Measurements from ENCODE around the gene HSPA1A. TPM values are rescaled to one million over a fixed set of nuclear protein-coding genes. Genes with fewer than 3 reads are reported as not detected.
A peak's percentile ranks its signal among the peaks of the same experiment; 100 is the strongest.

HSPA1A gene
- total RNA-seq, 4 donors from 2014 or later = 235 to 451 (median 370) TPM

- TF ChIP-seq POLR2AphosphoS5 (IDR thresholded peaks at IDR 0.05) = no peak
- no peak for TF ChIP-seq CTCF (IDR thresholded peaks at IDR 0.05)
- no peak for TF ChIP-seq POLR2A (IDR thresholded peaks at IDR 0.05; ENCODE audit: low read depth)
- TF ChIP-seq EP300 (IDR thresholded peaks at IDR 0.05) = no peak
- no peak for DNase-seq (ENCODE audit: extremely low spot score)
- H3K4me1 ChIP-seq = peaks cover 38 to 57% (median 53%) of the 10 kb centered on the region in 4 donors
These were observed 15.6 kb downstream of the HSPA1A start for GRCh38 chr6:31830886-31831335.

GRCh38 chr6:31831350-31832215, 16.2 kb downstream of the HSPA1A start:
- peaks cover 38 to 57% (median 53%) of the 10 kb centered on the region in 4 donors for H3K4me1 ChIP-seq
- DNase-seq (ENCODE audit: extremely low spot score) = no peak
- 76% methylated on average over 15 of the region's 15 CpGs for WGBS
- H3K9me3 ChIP-seq = no peaks in the 10 kb centered on the region
- peak overlapping the region; percentile 93 to 97 (median 95) for H3K27ac ChIP-seq (replicated peaks in 1 of 4)
- intact Hi-C loops (cut with DNase I) = loop anchor here (2.0 to 5.0 kb wide), 4 partner anchors 39 to 149 kb away; partner anchors contain the start of gene LY6G5C
- H3K27me3 ChIP-seq = no peaks in the 10 kb centered on the region
- H3K4me3 ChIP-seq = peak overlapping the region; percentile 62 to 79 (median 64)
- peaks cover 0 to 5% (median 0%) of the 10 kb centered on the region in 4 donors for H3K36me3 ChIP-seq
- TF ChIP-seq POLR2AphosphoS5 (IDR thresholded peaks at IDR 0.05) (peak in 1 of 2 donors; percentile 15), POLR2A (IDR thresholded peaks at IDR 0.05; ENCODE audit: low read depth) (no peak), EP300 (IDR thresholded peaks at IDR 0.05) (no peak), CTCF (IDR thresholded peaks at IDR 0.05) (no peak)

More at GRCh38 chr6:31830886-31831335, 15.6 kb downstream of the HSPA1A start:
- intact Hi-C loops (cut with DNase I) = loop anchor here (2.0 to 5.0 kb wide), 4 partner anchors 39 to 149 kb away; partner anchors contain the start of gene LY6G5C
- H3K9me3 ChIP-seq = no peaks in the 10 kb centered on the region
- H3K27me3 ChIP-seq = no peaks in the 10 kb centered on the region
- no peaks in the 10 kb centered on the region for H3K36me3 ChIP-seq
- 38% methylated on average over 6 of the region's 6 CpGs for WGBS
- peak overlapping the region; percentile 62 to 79 (median 64) for H3K4me3 ChIP-seq
- peak overlapping the region; percentile 86 to 96 (median 94) for H3K27ac ChIP-seq (replicated peaks in 1 of 4)

GRCh38 chr6:31834367-31835250, 19.3 kb downstream of the HSPA1A start:
- peaks cover 25 to 33% (median 28%) of the 10 kb centered on the region in 4 donors for H3K36me3 ChIP-seq
- DNase-seq (ENCODE audit: extremely low spot score) = peak; percentile 97
- peak overlapping the region; percentile 93 to 97 (median 95) for H3K27ac ChIP-seq (replicated peaks in 1 of 4)
- no peaks in the 10 kb centered on the region for H3K27me3 ChIP-seq
- H3K4me1 ChIP-seq = peaks cover 60 to 79% (median 75%) of the 10 kb centered on the region in 4 donors
- WGBS = under 1% methylated on average over 45 of the region's 59 CpGs
- H3K9me3 ChIP-seq = no peaks in the 10 kb centered on the region
- H3K4me3 ChIP-seq = peak overlapping the region; percentile 72 to 94 (median 82)
- intact Hi-C loops (cut with DNase I) = loop anchor here (5.0 kb wide), 3 partner anchors 42 to 152 kb away; partner anchors contain the start of gene LY6G5C
- TF ChIP-seq POLR2AphosphoS5 (IDR thresholded peaks at IDR 0.05) (peak; percentile 65 to 75), POLR2A (IDR thresholded peaks at IDR 0.05; ENCODE audit: low read depth) (peak; percentile 52), CTCF (IDR thresholded peaks at IDR 0.05) (peak in 1 of 3 experiments; percentile 15), EP300 (IDR thresholded peaks at IDR 0.05) (no peak)

- TF ChIP-seq EP300 (IDR thresholded peaks at IDR 0.05) (no peak), CTCF (IDR thresholded peaks at IDR 0.05) (no peak), POLR2A (IDR thresholded peaks at IDR 0.05; ENCODE audit: low read depth) (no peak), POLR2AphosphoS5 (IDR thresholded peaks at IDR 0.05) (no peak)
- no peaks in the 10 kb centered on the region for H3K27me3 ChIP-seq
- no peak for DNase-seq (ENCODE audit: extremely low spot score)
- H3K4me1 ChIP-seq = peaks cover 52 to 71% (median 70%) of the 10 kb centered on the region in 4 donors
- H3K9me3 ChIP-seq = no peaks in the 10 kb centered on the region
- WGBS = 25% methylated on average over 14 of the region's 14 CpGs
- peaks cover 36 to 45% (median 42%) of the 10 kb centered on the region in 4 donors for H3K36me3 ChIP-seq
- H3K27ac ChIP-seq (replicated peaks in 1 of 4) = peak overlapping the region; percentile 93 to 97 (median 95)
- peak overlapping the region; percentile 72 to 94 (median 82) for H3K4me3 ChIP-seq
- intact Hi-C loops (cut with DNase I) = no loop called here
These were observed 20.7 kb downstream of the HSPA1A start for GRCh38 chr6:31836047-31836473.

Data from esophagus muscularis mucosa (tissue), 4 donors.